Colonic mucosa (tissue), 4 donors: Measurements from ENCODE around the gene PSMC4. TPM values are rescaled to one million over a fixed set of nuclear protein-coding genes. Genes with fewer than 3 reads are reported as not detected.

ENCODE experiments used
- DNase-seq: peaks from one replicate; pipeline ENCODE4 v3.0.0-alpha.2; 2020
- H3K27ac ChIP-seq: fragments of 200-600 bp; one replicate; pipeline ENCODE4 v1.8.0; 2021
- H3K27me3 ChIP-seq: fragments of 200-600 bp; one replicate; pipeline ENCODE4 v1.8.0; 2021
- H3K36me3 ChIP-seq: fragments of 200-600 bp; one replicate; pipeline ENCODE4 v1.8.0; 2021
- H3K4me1 ChIP-seq: fragments of 200-600 bp; one replicate; pipeline ENCODE4 v1.8.0; 2021; ENCODE audit warnings: mild to moderate bottlenecking
- H3K4me3 ChIP-seq: fragments of 200-600 bp; one replicate; pipeline ENCODE4 v1.8.0; 2021
- H3K9ac ChIP-seq, 2 donors: one replicate each; pipeline ENCODE4 v1.7.0; 2013; ENCODE audit warnings: control low read depth in 2 of 2, low read depth in 2 of 2, low read length in 2 of 2
- H3K9me3 ChIP-seq: fragments of 200-600 bp; one replicate; pipeline ENCODE4 v1.8.0; 2021
- CTCF ChIP-seq: fragments of 200-600 bp; IDR thresholded peaks from one replicate; pipeline ENCODE4 v1.8.0; 2022; ENCODE audit warnings: antibody characterized with exemption, mild to moderate bottlenecking
- intact Hi-C: fragments of 100-400 bp; cut with DNase I; formaldehyde crosslinking; loops from one replicate; pipeline ENCODE4 v1.14.1; 2022
- total RNA-seq, 2 donors: library from RNA; stranded (reverse); fragmentation: NEBNext Ultra II Directional in 1 of 2; extraction: Animal tissue kit (Norgen Biotek cat#: 25700) in 1 of 2; gene quantifications; one replicate each; pipeline ENCODE4 v1.2.1, GENCODE V29; 2021
- donor health status: healthy.
- donor health status: DM: no; HTN: no; CAD: no.
- donor health status: DM: no; HTN: no; CAD: no.

Gene PSMC4
- total RNA-seq, 2 donors from 2014 or later = 87.3 to 143 TPM

GRCh38 chr19:40009674-40010073, 38.7 kb downstream of the PSMC4 start:
- Histone ChIP-seq H3K9me3 (peaks cover 1% of the 10 kb centered on the region), H3K27me3 (no peaks in the 10 kb centered on the region), H3K27ac (no peak overlapping the region), H3K9ac (no peak overlapping the region), H3K4me1 (no peaks in the 10 kb centered on the region), H3K4me3 (no peak overlapping the region), H3K36me3 (no peaks in the 10 kb centered on the region)
- intact Hi-C loops = no loop called here
- no peak for TF ChIP-seq CTCF
- DNase-seq = no peak

DNA sequence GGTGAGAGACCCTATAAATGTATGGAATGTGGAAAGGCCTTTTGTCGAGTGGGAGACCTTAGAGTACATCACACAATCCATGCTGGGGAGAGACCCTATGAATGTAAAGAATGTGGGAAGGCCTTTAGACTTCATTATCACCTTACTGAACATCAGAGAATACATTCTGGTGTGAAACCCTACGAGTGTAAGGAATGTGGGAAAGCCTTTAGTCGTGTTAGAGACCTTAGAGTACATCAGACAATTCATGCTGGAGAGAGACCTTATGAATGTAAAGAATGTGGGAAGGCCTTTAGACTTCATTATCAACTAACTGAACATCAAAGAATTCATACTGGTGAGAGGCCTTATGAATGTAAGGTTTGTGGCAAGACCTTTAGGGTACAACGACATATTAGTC, 43.0 kb downstream of the PSMC4 start:
- no peak overlapping the region for H3K27ac ChIP-seq
- peaks cover 11% of the 10 kb centered on the region for H3K9me3 ChIP-seq
- intact Hi-C loops = no loop called here
- TF ChIP-seq CTCF = no peak
- H3K4me1 ChIP-seq = no peaks in the 10 kb centered on the region
- no peak for DNase-seq
- H3K9ac ChIP-seq = no peak overlapping the region
- no peak overlapping the region for H3K4me3 ChIP-seq
- no peaks in the 10 kb centered on the region for H3K36me3 ChIP-seq
- no peaks in the 10 kb centered on the region for H3K27me3 ChIP-seq

- Histone ChIP-seq H3K27ac (no peak overlapping the region), H3K27me3 (no peaks in the 10 kb centered on the region), H3K4me3 (no peak overlapping the region), H3K36me3 (no peaks in the 10 kb centered on the region), H3K9ac (no peak overlapping the region), H3K4me1 (no peaks in the 10 kb centered on the region), H3K9me3 (no peaks in the 10 kb centered on the region)
- TF ChIP-seq CTCF = no peak
- intact Hi-C loops = no loop called here
- DNase-seq = no peak
Observed at GRCh38 chr19:40023969-40024368, 53.0 kb downstream of the PSMC4 start.

DNA sequence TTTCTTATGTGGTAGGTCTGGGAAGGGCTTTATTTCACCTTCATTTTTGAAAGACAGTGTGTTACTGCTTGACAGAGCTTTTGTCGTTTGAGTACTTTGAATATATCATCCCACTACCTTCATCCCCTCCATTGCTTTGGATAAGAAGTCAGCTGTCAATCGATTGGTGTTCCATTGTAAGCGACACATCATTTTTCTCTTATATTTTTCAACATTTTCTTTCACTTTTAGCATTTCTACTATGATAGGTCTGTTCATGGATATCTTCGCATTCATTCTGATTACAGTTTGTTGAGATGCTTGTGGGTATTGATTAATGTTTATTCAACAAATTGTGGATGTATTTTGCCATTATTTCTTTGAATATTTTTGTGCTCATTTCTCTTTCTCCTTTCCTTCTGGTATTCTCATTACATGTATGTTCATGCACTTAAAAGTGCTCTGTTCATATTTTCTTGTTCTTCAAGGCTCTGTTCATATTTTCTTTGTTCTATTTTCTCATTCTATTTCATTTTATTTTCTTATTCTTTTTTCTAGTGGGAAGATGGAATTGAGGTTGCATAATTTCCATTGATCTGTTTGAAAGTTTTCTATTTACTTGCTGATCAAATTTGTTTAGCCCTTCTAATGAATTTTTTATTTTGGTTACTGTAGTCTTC, 55.1 kb downstream of the PSMC4 start:
- Histone ChIP-seq H3K27me3 (no peaks in the 10 kb centered on the region), H3K4me3 (no peak overlapping the region), H3K27ac (no peak overlapping the region), H3K9ac (no peak overlapping the region), H3K4me1 (no peaks in the 10 kb centered on the region), H3K9me3 (peaks cover 3% of the 10 kb centered on the region), H3K36me3 (no peaks in the 10 kb centered on the region)
- no peak for DNase-seq
- TF ChIP-seq CTCF = no peak
- intact Hi-C loops = no loop called here

- Histone ChIP-seq H3K4me1 (no peaks in the 10 kb centered on the region), H3K9me3 (peaks cover 3% of the 10 kb centered on the region), H3K27me3 (no peaks in the 10 kb centered on the region), H3K36me3 (no peaks in the 10 kb centered on the region), H3K27ac (no peak overlapping the region), H3K9ac (no peak overlapping the region), H3K4me3 (no peak overlapping the region)
- TF ChIP-seq CTCF = no peak
- no peak for DNase-seq
- intact Hi-C loops = no loop called here
Observed at GRCh38 chr19:40026597-40026970, 55.6 kb downstream of the PSMC4 start.

Other genes with a start within 250 kb of the PSMC4 start
- under 1 TPM in 1 of 2 donors, not detected in 1; 0.56 TPM for gene CLC, start 233.1 kb upstream of the PSMC4 start, total RNA-seq
- not detected for gene LEUTX, start 192.3 kb upstream of the PSMC4 start, total RNA-seq
- gene DYRK1B, start 137.0 kb upstream of the PSMC4 start, total RNA-seq = 10 to 100 TPM; 11.8 to 12.7 TPM
- gene FBL, start 124.8 kb upstream of the PSMC4 start, total RNA-seq = 100 to 1,000 TPM; 155 to 297 TPM
- gene FCGBP, start 36.5 kb upstream of the PSMC4 start, total RNA-seq = 1,000 to 10,000 TPM; 2,896 to 3,903 TPM
- 1 to 10 TPM; 1.1 to 1.3 TPM for gene ZNF546, start 25.9 kb downstream of the PSMC4 start, total RNA-seq
- gene ZNF780B, start 85.1 kb downstream of the PSMC4 start, total RNA-seq = 10 to 100 TPM; 14.3 to 21.7 TPM
- 10 to 100 TPM; 13.1 to 13.4 TPM for gene ZNF780A, start 119.8 kb downstream of the PSMC4 start, total RNA-seq
- gene MAP3K10, start 220.3 kb downstream of the PSMC4 start, total RNA-seq = 10 to 100 TPM in 1 of 2 donors, 1 to 10 TPM in 1; 9.1 to 10.9 TPM
- gene TTC9B, start 247.2 kb downstream of the PSMC4 start, total RNA-seq = under 1 TPM; 0.30 to 0.69 TPM